NCI-H524 (cell line): Measurements from ENCODE around the gene DNAAF1.
A peak's percentile ranks its signal among the peaks of the same experiment; 100 is the strongest.

Experiments used
- DNase-seq, 2 experiments: peaks; one replicate each; lab custom pipeline; 2025; lab: John Stamatoyannopoulos, UW

The DNAAF1 gene

GRCh38 chr16:84161037-84161436 lies 15.9 kb downstream of the DNAAF1 start:
- no peak for DNase-seq

- no peak for DNase-seq
Measured at GRCh38 chr16:84161801-84162200, 16.7 kb downstream of the DNAAF1 start.

- DNase-seq = no peak
Measured at GRCh38 chr16:84165746-84166145, 20.6 kb downstream of the DNAAF1 start.

GRCh38 chr16:84166796-84167695 lies 21.9 kb downstream of the DNAAF1 start:
- DNase-seq = no peak

- DNase-seq = no peak
Measured at GRCh38 chr16:84169765-84170310, 24.7 kb downstream of the DNAAF1 start.

GRCh38 chr16:84174396-84174795 lies 29.3 kb downstream of the DNAAF1 start:
- no peak for DNase-seq

- DNase-seq = peak; percentile 40 to 70
Measured at GRCh38 chr16:84175350-84176081, 30.4 kb downstream of the DNAAF1 start.

GRCh38 chr16:84176192-84177053 lies 31.3 kb downstream of the DNAAF1 start:
- no peak for DNase-seq

GRCh38 chr16:84177741-84178073 lies 32.6 kb downstream of the DNAAF1 start:
- no peak for DNase-seq

- no peak for DNase-seq
Measured at GRCh38 chr16:84178146-84178765, 33.1 kb downstream of the DNAAF1 start.

GRCh38 chr16:84178892-84179611 lies 33.9 kb downstream of the DNAAF1 start:
- DNase-seq = no peak

- DNase-seq = no peak
Measured at GRCh38 chr16:84179612-84180320, 34.7 kb downstream of the DNAAF1 start.

GRCh38 chr16:84180519-84181140 lies 35.5 kb downstream of the DNAAF1 start:
- DNase-seq = no peak

GRCh38 chr16:84181144-84181915 lies 36.2 kb downstream of the DNAAF1 start:
- DNase-seq = no peak

- DNase-seq = no peak
Measured at GRCh38 chr16:84182104-84182503, 37.0 kb downstream of the DNAAF1 start.

- DNase-seq = no peak
Measured at GRCh38 chr16:84182680-84183571, 37.8 kb downstream of the DNAAF1 start.

GRCh38 chr16:84183572-84183875 lies 38.4 kb downstream of the DNAAF1 start:
- no peak for DNase-seq
